Osteoblast (primary cell): ENCODE measurements around the gene CRELD2. TPM values are rescaled to one million over a fixed set of nuclear protein-coding genes. Genes with fewer than 3 reads are reported as not detected.
A peak's percentile ranks its signal among the peaks of the same experiment; 100 is the strongest.

ENCODE experiments used
- DNase-seq: peaks from one replicate; pipeline ENCODE4 v3.0.0; 2011; ENCODE audit warnings: low spot score, mixed read lengths; ENCODE audit not compliant: insufficient read length; ENCODE audit errors: missing footprints
- H2AFZ ChIP-seq: 2 replicates; pipeline ENCODE4 v1.6.0; 2011; ENCODE audit warnings: mild to moderate bottlenecking, low read length
- H3K27ac ChIP-seq: 2 replicates; pipeline ENCODE4 v1.5.1; 2011; ENCODE audit warnings: mild to moderate bottlenecking, low read depth, low read length, moderate library complexity
- H3K27me3 ChIP-seq: 2 replicates; pipeline ENCODE4 v1.6.0; 2012; ENCODE audit warnings: mild to moderate bottlenecking, control low read depth, inconsistent platforms, low read length, moderate library complexity; ENCODE audit not compliant: insufficient read depth
- H3K36me3 ChIP-seq: 2 replicates; pipeline ENCODE4 v1.5.1; 2011; ENCODE audit warnings: mild to moderate bottlenecking, low read length, control low read depth, moderate library complexity; ENCODE audit not compliant: insufficient read depth
- H3K4me1 ChIP-seq: 2 replicates; pipeline ENCODE4 v1.5.1; 2011; ENCODE audit warnings: mild to moderate bottlenecking, low read length, control low read depth, moderate library complexity; ENCODE audit not compliant: insufficient read depth
- H3K4me2 ChIP-seq: 2 replicates; pipeline ENCODE4 v1.6.0; 2011; ENCODE audit warnings: mild to moderate bottlenecking, low read length; ENCODE audit not compliant: insufficient read depth
- H3K4me3 ChIP-seq: fragments of 200-600 bp; sonication (generic); 3 replicates; pipeline ENCODE4 v1.5.1; 2012; ENCODE audit warnings: mild to moderate bottlenecking, low read length, inconsistent platforms; ENCODE audit not compliant: insufficient read depth
- H3K79me2 ChIP-seq: 2 replicates; pipeline ENCODE4 v1.6.0; 2012; ENCODE audit warnings: mild to moderate bottlenecking, low read length, control low read depth, inconsistent platforms; ENCODE audit not compliant: insufficient read depth
- H3K9me3 ChIP-seq: 2 replicates; pipeline ENCODE4 v1.5.1; 2011; ENCODE audit warnings: low read depth, low read length, control low read depth
- H4K20me1 ChIP-seq: 2 replicates; pipeline ENCODE4 v1.6.0; 2012; ENCODE audit warnings: mild to moderate bottlenecking, low read length, control low read depth; ENCODE audit not compliant: insufficient read depth
- CTCF ChIP-seq: IDR thresholded peaks from 2 replicates; pipeline ENCODE4 v1.5.1; 2011; ENCODE audit warnings: mild to moderate bottlenecking, low read depth, low read length, moderate library complexity; ENCODE audit errors: extremely low read depth
- total RNA-seq: library from RNA; depleted of rRNA; stranded (reverse); fragments of >200 nt; gene quantifications from 2 replicates; pipeline ENCODE4 v1.2.3, GENCODE V29; 2012

The CRELD2 gene
- total RNA-seq, 1 donor = 31.1 TPM

GRCh38 chr22:49913026-49913425 is 5.4 kb upstream of the CRELD2 start:
- no peaks in the 10 kb centered on the region for H4K20me1 ChIP-seq
- peaks cover 16% of the 10 kb centered on the region for H3K36me3 ChIP-seq
- no peaks in the 10 kb centered on the region for H3K27me3 ChIP-seq
- H3K4me3 ChIP-seq = no peak overlapping the region
- no peaks in the 10 kb centered on the region for H3K9me3 ChIP-seq
- TF ChIP-seq CTCF = no peak
- H3K4me2 ChIP-seq = no peak overlapping the region
- no peak overlapping the region for H3K27ac ChIP-seq
- DNase-seq = peak; percentile 73
- H3K79me2 ChIP-seq = peaks cover 8% of the 10 kb centered on the region
- H2AFZ ChIP-seq = no peak overlapping the region
- H3K4me1 ChIP-seq = no peaks in the 10 kb centered on the region

GRCh38 chr22:49913446-49913845 is 5.0 kb upstream of the CRELD2 start:
- Histone ChIP-seq H3K27ac (no peak overlapping the region), H2AFZ (no peak overlapping the region), H3K79me2 (peaks cover 8% of the 10 kb centered on the region), H3K27me3 (no peaks in the 10 kb centered on the region), H4K20me1 (no peaks in the 10 kb centered on the region), H3K4me3 (no peak overlapping the region), H3K4me1 (no peaks in the 10 kb centered on the region), H3K4me2 (no peak overlapping the region), H3K36me3 (peaks cover 16% of the 10 kb centered on the region), H3K9me3 (no peaks in the 10 kb centered on the region)
- peak; percentile 66 for DNase-seq
- TF ChIP-seq CTCF = no peak

- peaks cover 5% of the 10 kb centered on the region for H3K4me1 ChIP-seq
- H3K27ac ChIP-seq = no peak overlapping the region
- H3K79me2 ChIP-seq = peaks cover 13% of the 10 kb centered on the region
- H3K36me3 ChIP-seq = peaks cover 16% of the 10 kb centered on the region
- DNase-seq = peak; percentile 14
- H4K20me1 ChIP-seq = no peaks in the 10 kb centered on the region
- H3K4me2 ChIP-seq = no peak overlapping the region
- no peaks in the 10 kb centered on the region for H3K9me3 ChIP-seq
- TF ChIP-seq CTCF = no peak
- no peaks in the 10 kb centered on the region for H3K27me3 ChIP-seq
- H2AFZ ChIP-seq = no peak overlapping the region
- no peak overlapping the region for H3K4me3 ChIP-seq
Measured at GRCh38 chr22:49914256-49914655, 4.2 kb upstream of the CRELD2 start.

- H2AFZ ChIP-seq = no peak overlapping the region
- H3K4me3 ChIP-seq = no peak overlapping the region
- H3K9me3 ChIP-seq = no peaks in the 10 kb centered on the region
- no peaks in the 10 kb centered on the region for H3K27me3 ChIP-seq
- peaks cover 23% of the 10 kb centered on the region for H3K36me3 ChIP-seq
- H3K27ac ChIP-seq = no peak overlapping the region
- peaks cover 3% of the 10 kb centered on the region for H4K20me1 ChIP-seq
- peak; percentile 43 for DNase-seq
- H3K4me2 ChIP-seq = no peak overlapping the region
- peaks cover 7% of the 10 kb centered on the region for H3K4me1 ChIP-seq
- H3K79me2 ChIP-seq = peaks cover 13% of the 10 kb centered on the region
- TF ChIP-seq CTCF = no peak
Measured at GRCh38 chr22:49915610-49916009, 2.8 kb upstream of the CRELD2 start.
